Activated CD8-positive, alpha-beta memory T cell treated with anti-CD3 and anti-CD28 coated beads for 24 hours (primary cell): ENCODE measurements around the gene MACROD2.
"Not testable (repeated sequence)": the region's sequence is repeated elsewhere in the genome, so short reads cannot be mapped to it uniquely, and the experiment has no call there.

Source experiments
- DNase-seq: peaks from one replicate; pipeline ENCODE4 v3.0.0-alpha.2; 2020

Gene MACROD2

GRCh38 chr20:15756002-15756753, 1760.9 kb downstream of the MACROD2 start:
- no peak for DNase-seq

GRCh38 chr20:15756754-15757115, 1761.4 kb downstream of the MACROD2 start:
- no peak for DNase-seq

- DNase-seq, result no peak
Measured at GRCh38 chr20:15759594-15759993, 1764.3 kb downstream of the MACROD2 start.

- no peak for DNase-seq
Measured at GRCh38 chr20:15760001-15760621, 1764.8 kb downstream of the MACROD2 start.

- DNase-seq, result no peak
Measured at GRCh38 chr20:15763366-15763765, 1768.0 kb downstream of the MACROD2 start.

- no peak for DNase-seq
Measured at GRCh38 chr20:15767586-15767985, 1772.3 kb downstream of the MACROD2 start.

- DNase-seq, result no peak
Measured at GRCh38 chr20:15767999-15768741, 1772.9 kb downstream of the MACROD2 start.

- no peak for DNase-seq
Measured at GRCh38 chr20:15772826-15773225, 1777.5 kb downstream of the MACROD2 start.

- DNase-seq, result no peak
Measured at GRCh38 chr20:15774926-15775325, 1779.6 kb downstream of the MACROD2 start.

- no peak for DNase-seq
Measured at GRCh38 chr20:15776770-15777466, 1781.6 kb downstream of the MACROD2 start.

GRCh38 chr20:15784020-15784419, 1788.7 kb downstream of the MACROD2 start:
- DNase-seq, result no peak

GRCh38 chr20:15789079-15789478, 1793.8 kb downstream of the MACROD2 start:
- DNase-seq, result no peak

- no peak for DNase-seq
Measured at GRCh38 chr20:15792855-15793254, 1797.5 kb downstream of the MACROD2 start.

- DNase-seq, result no peak
Measured at GRCh38 chr20:15794409-15794808, 1799.1 kb downstream of the MACROD2 start.

- DNase-seq, result no peak
Measured at GRCh38 chr20:15795305-15796019, 1800.1 kb downstream of the MACROD2 start.

- no peak for DNase-seq
Measured at GRCh38 chr20:15799871-15800270, 1804.6 kb downstream of the MACROD2 start.

- DNase-seq, result no peak
Measured at GRCh38 chr20:15802020-15802419, 1806.7 kb downstream of the MACROD2 start.

- DNase-seq, result no peak
Measured at GRCh38 chr20:15805154-15805553, 1809.8 kb downstream of the MACROD2 start.

GRCh38 chr20:15806105-15806504, 1810.8 kb downstream of the MACROD2 start:
- no peak for DNase-seq

GRCh38 chr20:15807271-15807670, 1812.0 kb downstream of the MACROD2 start:
- DNase-seq, result no peak

GRCh38 chr20:15807771-15808170, 1812.5 kb downstream of the MACROD2 start:
- not testable (repeated sequence) for DNase-seq

- no peak for DNase-seq
Measured at GRCh38 chr20:15811951-15812350, 1816.6 kb downstream of the MACROD2 start.

GRCh38 chr20:15812696-15813095, 1817.4 kb downstream of the MACROD2 start:
- no peak for DNase-seq
